MM.1S (cell line): ENCODE data around the gene FAP.

Source experiments
- CTCF ChIP-seq: fragments of 300-600 bp; sonication (generic); IDR thresholded peaks from 2 replicates; pipeline ENCODE4 v1.5.1; 2016; ENCODE audit warnings: antibody characterized with exemption, low read length, mixed read lengths
- EZH2 ChIP-seq: fragments of 300-600 bp; sonication (generic); optimal IDR thresholded peaks from 2 replicates; pipeline ENCODE3; 2017; ENCODE audit warnings: low read depth, mild to moderate bottlenecking, antibody characterized with exemption, low read length, mixed read lengths
- EZH2phosphoT487 ChIP-seq: fragments of 300-600 bp; sonication (generic); IDR thresholded peaks from 2 replicates; pipeline ENCODE4 v1.6.1; 2018; ENCODE audit warnings: antibody characterized with exemption, low read length

- TF ChIP-seq CTCF (no peak), EZH2 (no peak), EZH2phosphoT487 (no peak)
These were observed 13.3 kb upstream of the FAP start for GRCh38 chr2:162256591-162256991.
